ENCODE data around the gene PDK2.

Gene PDK2

GRCh38 chr17:50047083-50047482 is 48.1 kb upstream of the PDK2 start:
- H3K79me2 ChIP-seq (ENCODE audit: control insufficient read depth, low read length) = no peaks in the 10 kb centered on the region
- no peak overlapping the region for H3K27ac ChIP-seq (ENCODE audit: low read depth, low read length)
- H4K20me1 ChIP-seq (ENCODE audit: control insufficient read depth, insufficient read depth, low read depth, low read length) = no peaks in the 10 kb centered on the region
- TF ChIP-seq EZH2phosphoT487 (IDR thresholded peaks at IDR 0.05; ENCODE audit: borderline replicate concordance, low read length) (no peak), CTCF (IDR thresholded peaks at IDR 0.05; ENCODE audit: low read depth, low read length, poor library complexity, severe bottlenecking) (no peak)
- H3K27me3 ChIP-seq (ENCODE audit: control insufficient read depth, low read length) = no peaks in the 10 kb centered on the region
- H3K4me3 ChIP-seq (ENCODE audit: low read length) = no peak overlapping the region
- no peaks in the 10 kb centered on the region for H3K9me2 ChIP-seq (replicated peaks; ENCODE audit: control insufficient read depth, low read length)
- H3K4me2 ChIP-seq (ENCODE audit: low read length) = no peak overlapping the region
- H3K36me3 ChIP-seq (ENCODE audit: control insufficient read depth, low read length) = no peaks in the 10 kb centered on the region
- H3K4me1 ChIP-seq (ENCODE audit: control insufficient read depth, low read length) = no peaks in the 10 kb centered on the region
- H3F3A ChIP-seq (ENCODE audit: control insufficient read depth, insufficient read depth) = no peaks in the 10 kb centered on the region
- H3K9me3 ChIP-seq (ENCODE audit: control insufficient read depth, insufficient read depth, low read length) = no peaks in the 10 kb centered on the region

GRCh38 chr17:50047488-50048126 is 47.5 kb upstream of the PDK2 start:
- no peak overlapping the region for H3K4me2 ChIP-seq (ENCODE audit: low read length)
- no peaks in the 10 kb centered on the region for H3K9me3 ChIP-seq (ENCODE audit: control insufficient read depth, insufficient read depth, low read length)
- H3K36me3 ChIP-seq (ENCODE audit: control insufficient read depth, low read length) = no peaks in the 10 kb centered on the region
- H4K20me1 ChIP-seq (ENCODE audit: control insufficient read depth, insufficient read depth, low read depth, low read length) = no peaks in the 10 kb centered on the region
- H3K27ac ChIP-seq (ENCODE audit: low read depth, low read length) = no peak overlapping the region
- no peak overlapping the region for H3K4me3 ChIP-seq (ENCODE audit: low read length)
- no peaks in the 10 kb centered on the region for H3K79me2 ChIP-seq (ENCODE audit: control insufficient read depth, low read length)
- H3F3A ChIP-seq (ENCODE audit: control insufficient read depth, insufficient read depth) = no peaks in the 10 kb centered on the region
- H3K9me2 ChIP-seq (replicated peaks; ENCODE audit: control insufficient read depth, low read length) = no peaks in the 10 kb centered on the region
- TF ChIP-seq CTCF (IDR thresholded peaks at IDR 0.05; ENCODE audit: low read depth, low read length, poor library complexity, severe bottlenecking) (no peak), EZH2phosphoT487 (IDR thresholded peaks at IDR 0.05; ENCODE audit: borderline replicate concordance, low read length) (no peak)
- no peaks in the 10 kb centered on the region for H3K27me3 ChIP-seq (ENCODE audit: control insufficient read depth, low read length)
- no peaks in the 10 kb centered on the region for H3K4me1 ChIP-seq (ENCODE audit: control insufficient read depth, low read length)

GRCh38 chr17:50048146-50048720 is 46.9 kb upstream of the PDK2 start:
- H3K9me2 ChIP-seq (replicated peaks; ENCODE audit: control insufficient read depth, low read length) = no peaks in the 10 kb centered on the region
- peaks cover 2% of the 10 kb centered on the region for H3K27me3 ChIP-seq (ENCODE audit: control insufficient read depth, low read length)
- TF ChIP-seq CTCF (IDR thresholded peaks at IDR 0.05; ENCODE audit: low read depth, low read length, poor library complexity, severe bottlenecking) = no peak
- TF ChIP-seq EZH2phosphoT487 (IDR thresholded peaks at IDR 0.05; ENCODE audit: borderline replicate concordance, low read length) = no peak
- no peaks in the 10 kb centered on the region for H3K9me3 ChIP-seq (ENCODE audit: control insufficient read depth, insufficient read depth, low read length)
- no peak overlapping the region for H3K4me2 ChIP-seq (ENCODE audit: low read length)
- H3K79me2 ChIP-seq (ENCODE audit: control insufficient read depth, low read length) = no peaks in the 10 kb centered on the region
- no peaks in the 10 kb centered on the region for H3F3A ChIP-seq (ENCODE audit: control insufficient read depth, insufficient read depth)
- no peaks in the 10 kb centered on the region for H3K36me3 ChIP-seq (ENCODE audit: control insufficient read depth, low read length)
- no peaks in the 10 kb centered on the region for H4K20me1 ChIP-seq (ENCODE audit: control insufficient read depth, insufficient read depth, low read depth, low read length)
- H3K4me1 ChIP-seq (ENCODE audit: control insufficient read depth, low read length) = no peaks in the 10 kb centered on the region
- no peak overlapping the region for H3K27ac ChIP-seq (ENCODE audit: low read depth, low read length)
- no peak overlapping the region for H3K4me3 ChIP-seq (ENCODE audit: low read length)
